ENCODE results near the gene MVB12B.

The MVB12B gene

DNA sequence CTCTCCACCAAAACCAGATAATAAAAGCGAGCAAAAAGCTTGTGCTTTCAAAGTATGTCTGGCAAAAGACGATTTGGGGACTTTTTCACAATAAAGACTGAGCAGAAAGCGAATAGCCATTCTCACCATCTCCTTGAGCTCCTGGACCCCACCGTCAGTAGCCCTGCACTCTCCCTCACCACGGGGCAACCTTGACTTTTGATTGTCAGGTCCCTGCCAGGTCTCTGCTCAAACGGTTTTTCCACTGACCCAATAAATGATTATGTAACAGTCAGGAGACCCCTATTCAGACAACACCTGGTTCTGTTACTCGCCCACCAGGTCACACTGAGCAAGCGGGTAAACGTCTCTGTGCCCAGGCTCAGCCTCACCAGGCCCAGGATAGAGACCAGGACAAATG is 131.3 kb downstream of the MVB12B start:
- DNase-seq (ENCODE audit: low read depth), result no peak
- no peak overlapping the region for H3K4me3 ChIP-seq (ENCODE audit: control insufficient read depth, low read depth, low read length)
- TF ChIP-seq, protein P1, sequence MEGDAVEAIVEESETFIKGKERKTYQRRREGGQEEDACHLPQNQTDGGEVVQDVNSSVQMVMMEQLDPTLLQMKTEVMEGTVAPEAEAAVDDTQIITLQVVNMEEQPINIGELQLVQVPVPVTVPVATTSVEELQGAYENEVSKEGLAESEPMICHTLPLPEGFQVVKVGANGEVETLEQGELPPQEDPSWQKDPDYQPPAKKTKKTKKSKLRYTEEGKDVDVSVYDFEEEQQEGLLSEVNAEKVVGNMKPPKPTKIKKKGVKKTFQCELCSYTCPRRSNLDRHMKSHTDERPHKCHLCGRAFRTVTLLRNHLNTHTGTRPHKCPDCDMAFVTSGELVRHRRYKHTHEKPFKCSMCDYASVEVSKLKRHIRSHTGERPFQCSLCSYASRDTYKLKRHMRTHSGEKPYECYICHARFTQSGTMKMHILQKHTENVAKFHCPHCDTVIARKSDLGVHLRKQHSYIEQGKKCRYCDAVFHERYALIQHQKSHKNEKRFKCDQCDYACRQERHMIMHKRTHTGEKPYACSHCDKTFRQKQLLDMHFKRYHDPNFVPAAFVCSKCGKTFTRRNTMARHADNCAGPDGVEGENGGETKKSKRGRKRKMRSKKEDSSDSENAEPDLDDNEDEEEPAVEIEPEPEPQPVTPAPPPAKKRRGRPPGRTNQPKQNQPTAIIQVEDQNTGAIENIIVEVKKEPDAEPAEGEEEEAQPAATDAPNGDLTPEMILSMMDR (conservative IDR thresholded peaks at IDR 0.05; ENCODE audit: control insufficient read depth, insufficient read depth, low read depth, low read length), result no peak

DNA sequence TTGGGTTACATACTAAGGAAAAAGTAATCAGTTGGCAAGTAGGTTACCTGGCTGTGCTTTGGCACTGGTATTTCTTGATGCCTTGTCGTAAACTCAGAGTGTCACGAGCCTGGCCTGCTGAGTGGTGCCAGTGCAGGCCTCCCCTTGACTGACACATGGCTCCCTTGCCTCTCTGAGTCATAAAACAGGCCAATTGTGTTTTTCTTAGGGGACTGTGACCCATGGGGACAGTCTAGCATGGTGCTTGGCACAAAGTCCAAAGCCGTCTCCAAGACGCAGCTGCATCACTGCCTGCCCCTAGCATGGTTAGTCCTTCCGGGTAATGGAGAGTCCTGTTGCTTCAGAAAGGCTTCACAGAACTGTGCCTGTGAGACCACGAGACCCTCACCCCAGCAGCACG is 132.5 kb downstream of the MVB12B start:
- TF ChIP-seq, protein P1 (conservative IDR thresholded peaks at IDR 0.05; ENCODE audit: control insufficient read depth, insufficient read depth, low read depth, low read length), result no peak

DNA sequence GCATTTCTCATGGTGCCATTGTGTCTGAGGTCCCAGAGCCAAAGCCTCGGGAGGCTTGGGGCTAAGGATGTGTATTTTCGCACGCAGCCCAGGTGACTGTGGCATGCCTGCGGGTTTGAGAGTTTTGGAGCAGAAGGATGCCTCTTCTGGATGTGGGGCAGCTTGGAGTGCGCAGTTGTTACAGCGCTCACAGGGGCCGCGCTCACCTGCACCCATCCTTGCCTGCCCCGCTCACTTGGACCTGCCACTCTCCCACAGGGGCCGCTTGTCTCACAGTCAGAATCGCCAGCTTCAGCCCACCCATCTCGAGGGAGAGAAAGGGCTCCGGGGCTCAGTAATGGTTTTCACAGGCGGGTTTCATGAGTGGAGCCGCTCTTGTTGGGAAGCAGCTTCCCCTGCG is 132.9 kb downstream of the MVB12B start:
- TF ChIP-seq, protein P1 (conservative IDR thresholded peaks at IDR 0.05; ENCODE audit: control insufficient read depth, insufficient read depth, low read depth, low read length), result no peak
- no peak overlapping the region for H3K4me3 ChIP-seq (ENCODE audit: control insufficient read depth, low read depth, low read length)
- no peak for DNase-seq (ENCODE audit: low read depth)

More for the DNA sequence above, 132.5 kb downstream of the MVB12B start:
- no peak overlapping the region for H3K4me3 ChIP-seq (ENCODE audit: control insufficient read depth, low read depth, low read length)
- no peak for DNase-seq (ENCODE audit: low read depth)

DNA sequence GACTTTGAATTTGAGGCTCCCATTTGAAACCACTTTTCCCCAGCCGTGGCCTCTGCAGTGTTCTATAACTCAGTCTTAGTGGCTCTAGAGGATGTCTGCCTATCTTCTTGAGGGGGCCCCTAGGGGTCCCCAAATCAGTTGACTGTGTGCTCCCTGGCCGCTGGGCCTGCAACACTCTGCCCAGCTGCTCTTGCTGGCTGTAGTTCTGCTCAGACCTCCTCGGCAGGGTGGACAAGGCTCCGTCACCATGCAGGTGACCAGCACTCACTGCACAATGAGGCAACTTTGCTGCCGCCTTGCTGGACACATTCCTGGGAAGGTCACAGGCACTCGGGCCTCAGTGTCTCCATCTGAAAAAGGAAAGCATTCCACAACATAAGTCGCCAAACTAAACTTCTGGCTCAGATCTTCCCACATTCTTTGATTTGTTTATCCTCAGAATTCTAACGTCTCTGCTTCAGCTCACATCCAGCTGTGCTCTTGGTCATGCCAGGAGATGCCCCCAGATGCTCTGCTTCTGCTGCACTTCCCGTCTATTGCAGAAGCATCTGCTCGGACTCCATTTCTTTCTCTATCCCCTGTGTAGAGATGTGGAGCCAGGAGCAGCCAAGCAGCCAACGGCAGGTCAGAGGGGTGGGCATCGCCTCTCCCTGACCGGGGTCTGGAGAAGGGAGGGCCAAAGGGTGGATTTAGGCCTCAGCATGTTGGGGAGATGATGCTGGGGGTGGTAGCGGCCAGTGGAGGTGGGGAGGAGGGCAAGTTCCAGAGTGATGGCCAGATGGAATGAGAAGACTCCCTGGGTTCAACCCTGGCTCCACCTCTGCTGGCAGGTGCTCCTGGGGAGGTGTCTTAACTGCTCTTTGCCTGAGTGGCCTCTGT is 133.6 kb downstream of the MVB12B start:
- no peak for DNase-seq (ENCODE audit: low read depth)
- no peak overlapping the region for H3K4me3 ChIP-seq (ENCODE audit: control insufficient read depth, low read depth, low read length)
- TF ChIP-seq, protein P1 (conservative IDR thresholded peaks at IDR 0.05; ENCODE audit: control insufficient read depth, insufficient read depth, low read depth, low read length), result no peak

DNA sequence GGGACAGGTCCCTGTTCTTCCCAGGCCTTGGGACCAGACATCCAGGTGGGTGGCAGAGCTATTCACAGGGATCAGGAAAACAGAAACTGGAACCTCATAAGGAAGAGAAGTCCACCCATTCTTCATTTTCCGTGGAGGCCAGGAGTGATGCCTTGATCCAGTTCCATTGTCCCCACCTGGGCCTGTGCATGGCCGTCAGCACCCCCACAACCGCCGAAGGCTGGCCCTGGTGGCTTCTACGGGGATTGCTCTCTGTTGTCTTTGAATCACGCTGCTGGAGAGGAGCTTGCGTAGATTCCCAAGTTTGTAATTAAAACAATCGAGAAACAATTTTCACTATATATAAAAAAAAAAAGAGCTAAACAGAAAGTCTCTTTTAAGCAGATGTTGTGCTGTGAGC is 134.4 kb downstream of the MVB12B start:
- DNase-seq (ENCODE audit: low read depth), result no peak
- no peak overlapping the region for H3K4me3 ChIP-seq (ENCODE audit: control insufficient read depth, low read depth, low read length)
- TF ChIP-seq, protein P1 (conservative IDR thresholded peaks at IDR 0.05; ENCODE audit: control insufficient read depth, insufficient read depth, low read depth, low read length), result no peak

DNA sequence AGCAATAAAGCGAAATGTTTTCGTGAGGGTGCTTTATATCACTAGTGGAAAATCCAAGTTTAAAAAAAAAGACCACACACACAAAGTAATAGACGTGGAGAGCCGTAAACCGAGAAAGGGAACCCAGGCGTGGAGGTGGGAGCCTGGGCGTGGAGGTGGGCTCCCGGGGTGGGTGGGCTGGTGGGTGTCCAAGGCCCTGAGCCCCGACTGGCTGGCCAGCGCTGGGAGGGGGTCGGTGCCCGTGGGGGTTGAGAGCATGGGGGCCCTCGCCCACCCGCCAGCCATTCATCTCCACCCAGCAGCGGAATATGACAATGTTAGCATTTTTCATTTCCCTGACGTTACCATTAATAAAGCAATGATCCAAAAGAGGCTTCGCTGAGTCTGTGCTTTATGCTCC is 135.0 kb downstream of the MVB12B start:
- TF ChIP-seq, protein P1 (conservative IDR thresholded peaks at IDR 0.05; ENCODE audit: control insufficient read depth, insufficient read depth, low read depth, low read length), result no peak
- DNase-seq (ENCODE audit: low read depth), result no peak
- H3K4me3 ChIP-seq (ENCODE audit: control insufficient read depth, low read depth, low read length), result no peak overlapping the region

Measured in fibroblast of mammary gland (primary cell).